CD4-positive, alpha-beta T cell treated with Interleukin-6 for 4 hours (primary cell): Measurements from ENCODE around the gene GRAMD1B.

Experiments
- DNase-seq: peaks from one replicate; pipeline ENCODE4 v3.0.0-alpha.2; 2020; ENCODE audit warnings: mixed read lengths

The GRAMD1B gene

DNA sequence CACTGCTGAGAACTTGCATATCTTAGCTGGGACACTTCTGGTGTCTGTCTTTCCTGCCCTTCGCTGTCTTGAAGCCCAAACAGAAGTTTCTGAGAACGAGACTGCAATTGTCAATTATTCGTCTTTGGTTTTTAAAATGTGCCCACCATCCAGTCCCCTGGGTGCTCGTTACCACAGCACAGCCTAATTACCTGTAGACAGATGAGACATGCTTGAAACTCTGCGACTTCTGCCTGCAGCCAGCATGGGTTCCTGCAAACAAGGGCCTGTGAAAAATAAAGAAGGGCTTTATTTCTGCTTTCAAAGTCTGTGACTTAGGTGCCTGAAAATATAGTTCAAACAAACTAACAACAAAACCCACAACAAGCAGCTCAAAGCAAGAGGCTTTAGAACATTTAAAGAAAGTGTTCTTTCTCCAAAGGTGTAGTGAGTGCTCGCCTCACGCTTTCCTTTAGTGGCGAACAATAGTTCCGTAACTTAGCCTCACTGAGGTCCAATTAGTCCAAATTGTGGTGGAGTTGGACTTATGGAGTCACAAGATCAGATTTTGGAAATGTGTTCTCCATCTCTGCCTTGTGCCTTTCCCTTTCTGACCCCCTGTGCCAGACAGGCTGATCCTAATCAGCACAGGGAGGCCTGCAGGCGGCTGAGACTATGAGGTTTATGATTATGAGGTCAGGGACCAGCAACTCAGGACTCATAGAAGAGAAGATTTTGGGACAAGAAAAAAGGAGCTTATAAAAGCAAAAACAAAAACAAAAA is 20.4 kb upstream of the GRAMD1B start:
- no peak for DNase-seq

DNA sequence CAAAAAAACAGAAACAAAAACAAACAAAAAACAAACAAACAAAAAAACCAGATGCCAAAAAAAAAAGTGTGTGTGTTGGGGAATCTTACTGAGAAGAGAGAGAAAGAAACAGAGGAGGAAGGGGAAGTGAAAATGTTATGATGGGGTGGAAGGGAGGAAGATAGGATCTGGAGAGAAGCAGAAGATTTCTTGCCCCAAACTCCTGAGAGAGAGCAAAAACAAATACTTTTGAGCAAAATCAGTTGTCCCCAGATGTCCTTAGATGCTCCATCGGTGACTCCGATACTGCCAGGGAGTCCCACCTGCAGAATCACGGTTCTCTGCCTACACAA is 19.9 kb upstream of the GRAMD1B start:
- DNase-seq, result no peak

DNA sequence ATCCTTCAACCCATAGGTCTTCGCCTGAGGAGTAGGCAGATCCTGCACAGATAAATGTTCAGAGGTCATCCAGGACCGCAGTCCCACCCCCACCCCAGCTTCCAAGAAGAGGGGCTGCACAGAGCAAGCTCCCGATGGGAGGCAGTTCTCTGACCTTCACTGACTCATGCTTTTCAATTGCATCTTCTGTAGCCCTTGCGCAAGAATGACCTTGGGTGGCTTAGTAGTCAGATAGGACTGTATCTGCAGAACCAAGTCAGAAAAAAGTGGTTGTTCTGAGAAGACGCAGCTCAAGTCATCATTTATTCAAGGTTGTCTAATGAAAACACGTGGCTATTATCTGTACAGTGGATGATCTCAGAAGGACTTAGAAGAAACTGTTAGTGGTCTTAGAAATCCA is 16.4 kb upstream of the GRAMD1B start:
- no peak for DNase-seq

DNA sequence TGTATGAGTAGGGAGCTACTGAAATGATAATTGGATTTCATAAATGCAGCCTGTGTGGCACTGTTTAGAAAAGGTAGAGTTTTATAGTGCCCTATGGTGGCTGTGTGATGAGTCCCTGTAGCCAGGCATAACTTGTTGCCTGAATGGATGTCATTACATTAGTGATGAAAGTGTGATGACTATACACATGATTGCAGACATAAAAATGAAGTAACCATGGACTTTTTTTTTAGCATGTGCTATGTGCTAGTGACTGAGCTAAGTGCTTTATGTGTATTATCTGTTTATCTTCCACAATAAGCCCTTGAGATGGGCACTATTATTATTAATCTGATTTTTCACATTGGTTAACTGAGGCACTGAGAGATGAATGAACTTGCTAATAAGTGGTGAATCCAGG is 13.5 kb upstream of the GRAMD1B start:
- DNase-seq, result no peak

DNA sequence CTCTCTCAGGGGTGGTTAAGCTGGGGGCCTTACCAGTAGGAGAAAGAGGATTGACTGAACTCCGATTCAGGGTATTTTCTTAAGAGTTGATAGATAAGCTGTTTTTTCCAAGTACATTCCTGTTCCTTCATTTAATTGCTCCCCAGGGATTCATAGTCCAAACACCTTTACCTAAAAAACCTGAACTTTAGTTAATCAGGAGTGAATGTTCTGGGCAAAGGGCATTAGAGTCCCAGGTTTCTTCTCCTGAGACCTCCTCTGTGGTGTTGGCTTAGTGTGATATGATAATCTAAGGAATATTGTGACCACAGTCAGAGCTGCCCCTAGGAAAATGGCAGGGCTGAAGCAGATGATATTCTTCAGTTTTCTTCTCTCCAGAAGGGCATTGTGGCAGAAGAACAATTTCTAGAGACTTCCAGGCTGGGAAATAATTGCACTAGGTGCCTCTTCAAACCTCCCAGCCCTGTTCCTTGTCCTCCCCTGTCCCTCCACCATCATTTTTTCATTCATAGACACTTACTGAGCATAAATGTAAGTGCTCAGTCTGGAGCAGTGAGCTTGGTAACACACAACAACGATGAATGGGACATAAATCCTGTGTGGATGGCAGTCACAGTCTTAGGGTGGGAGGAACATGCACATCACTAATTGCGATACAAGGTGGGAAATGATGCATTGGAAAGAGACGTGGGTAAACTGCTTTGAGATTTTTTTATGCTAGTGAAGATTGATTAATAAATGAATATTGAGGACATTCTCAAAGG is 11.5 kb upstream of the GRAMD1B start:
- DNase-seq, result no peak

DNA sequence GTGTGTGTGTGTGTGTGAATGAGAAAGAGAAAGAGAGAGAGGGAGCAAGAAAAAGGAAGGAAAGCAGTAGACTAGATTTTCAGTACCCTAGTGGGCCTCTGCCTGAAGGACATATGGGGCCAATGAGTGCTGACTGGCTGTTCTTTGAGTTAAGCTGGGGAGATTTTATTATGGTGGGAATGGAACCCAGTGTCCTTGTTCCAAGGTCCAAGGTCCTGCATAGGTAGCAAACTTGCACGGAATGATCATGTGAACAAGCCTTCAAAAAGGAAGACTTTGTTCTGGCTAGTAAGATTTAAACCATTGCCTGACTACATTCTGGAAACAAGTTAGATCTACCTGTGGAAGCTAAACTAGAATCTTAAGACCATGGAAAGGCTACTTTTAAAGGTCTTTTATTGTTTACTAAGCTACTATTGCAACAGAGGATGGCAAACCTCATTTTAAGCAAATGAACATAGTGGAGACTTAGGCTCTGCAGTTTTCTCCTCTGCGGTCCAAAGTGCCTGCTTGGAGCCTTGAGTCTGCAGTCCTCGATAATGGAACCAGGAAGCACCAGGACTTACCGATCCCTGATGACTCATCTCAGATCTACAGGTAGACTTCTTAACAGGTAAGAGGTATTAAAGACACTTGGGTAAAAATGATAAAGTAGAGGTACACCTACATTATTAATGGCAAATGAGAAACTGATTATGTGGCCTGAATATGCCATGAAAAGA is 10.2 kb upstream of the GRAMD1B start:
- DNase-seq, result no peak

DNA sequence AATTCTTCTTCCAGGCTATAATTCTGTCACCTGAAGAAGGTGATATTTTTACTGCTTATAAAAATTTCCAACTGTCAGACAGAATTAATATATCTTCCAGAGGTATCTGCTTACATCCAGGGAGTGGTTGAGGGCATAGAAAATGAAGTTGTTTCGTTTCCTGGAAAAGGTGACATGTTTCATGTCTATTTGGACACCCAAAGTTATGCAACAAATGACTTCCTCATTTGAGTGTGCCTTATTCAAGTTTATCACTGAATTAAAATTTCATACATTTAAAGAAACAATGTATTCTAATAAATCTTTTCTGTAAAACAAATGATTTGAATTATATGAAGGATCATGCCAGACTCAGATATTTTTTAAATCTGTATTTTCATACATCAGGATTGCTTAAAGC is 8.5 kb upstream of the GRAMD1B start:
- no peak for DNase-seq

DNA sequence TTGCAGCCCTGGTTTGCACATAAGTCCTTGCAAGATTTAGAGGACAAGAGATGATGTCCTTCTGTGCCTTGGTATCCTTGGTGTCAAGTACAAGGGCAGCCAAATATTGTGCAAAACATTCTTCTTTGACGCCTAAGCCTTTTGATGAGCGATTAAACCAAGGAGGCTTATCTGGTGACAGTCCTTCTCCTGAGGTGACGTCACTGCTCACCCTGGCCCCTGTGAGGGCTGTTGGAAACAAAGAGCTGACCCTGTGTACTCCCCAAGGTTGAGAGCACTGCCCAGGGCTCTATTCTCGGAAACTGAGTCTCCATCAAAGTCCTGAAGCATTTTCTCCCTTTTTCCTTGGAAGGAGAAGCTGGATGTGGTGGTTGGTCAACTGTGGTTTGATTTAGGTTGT is 4.7 kb upstream of the GRAMD1B start:
- DNase-seq, result no peak

DNA sequence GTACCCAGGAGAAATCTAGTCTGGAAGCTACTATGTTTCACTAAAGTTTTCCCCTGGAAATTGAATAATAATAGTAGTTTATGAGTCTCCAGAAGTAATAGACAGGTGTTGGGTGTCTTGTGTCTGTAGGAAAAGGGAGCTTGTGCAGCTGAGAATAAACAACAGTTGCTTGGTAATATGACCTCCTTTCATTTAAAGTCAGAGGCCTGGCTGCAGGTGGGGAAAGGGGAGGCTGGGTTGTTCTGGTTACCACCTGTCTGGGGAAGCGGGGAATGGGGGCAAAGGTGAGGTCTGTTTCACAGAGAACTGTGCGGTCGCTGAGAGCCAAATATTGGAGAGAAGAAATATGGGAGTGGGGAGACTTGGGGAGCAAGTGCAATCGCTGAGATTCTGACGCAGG is 3.3 kb upstream of the GRAMD1B start:
- DNase-seq, result no peak

DNA sequence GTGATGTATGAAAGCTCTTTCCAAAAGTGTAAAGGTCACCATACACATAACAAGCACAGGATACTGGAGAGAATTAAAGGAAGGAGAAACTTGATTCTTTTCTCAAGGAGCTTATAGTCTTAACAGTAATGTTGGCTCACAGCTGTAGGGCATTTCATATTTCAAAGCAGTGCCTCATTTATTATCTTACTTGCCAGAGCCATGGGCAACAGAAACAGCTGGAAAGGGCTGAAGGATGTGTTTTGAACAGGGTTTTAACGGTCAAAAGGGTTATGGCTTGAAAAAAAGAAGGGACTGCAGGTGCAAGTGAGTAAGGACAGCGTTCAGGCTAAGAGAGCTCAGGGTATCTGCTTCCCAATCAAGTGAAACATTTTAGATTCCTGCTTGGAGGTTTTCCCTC is 2.7 kb upstream of the GRAMD1B start:
- no peak for DNase-seq

DNA sequence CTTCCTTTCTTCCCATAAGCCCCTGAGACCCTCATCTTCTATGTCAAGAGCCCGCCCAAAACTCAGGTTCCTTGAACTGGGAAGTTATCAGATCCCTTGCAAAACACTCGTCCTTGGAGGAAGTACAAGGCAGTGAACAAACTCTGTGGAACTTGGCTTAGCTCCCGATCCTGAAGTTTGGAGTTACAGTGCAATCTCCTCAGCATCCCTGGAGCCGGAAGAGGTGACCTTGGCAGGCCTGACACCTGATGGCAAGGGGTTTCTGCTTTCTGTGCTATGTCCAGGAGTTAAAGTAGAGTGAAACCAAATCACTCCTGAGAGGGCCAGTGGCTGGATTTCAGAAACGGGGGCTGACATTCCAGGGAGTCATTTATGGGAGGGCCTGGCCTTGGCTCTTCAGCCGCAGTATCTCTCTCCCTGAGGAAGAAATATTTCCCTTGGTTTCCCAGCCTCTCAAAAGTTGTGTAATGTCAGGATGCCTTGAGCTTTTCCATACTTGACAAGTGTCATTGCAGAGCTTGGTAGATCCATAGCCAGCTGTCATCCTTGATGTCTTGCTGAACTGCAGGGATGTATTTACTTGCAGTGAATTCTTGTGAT is 1.9 kb upstream of the GRAMD1B start:
- DNase-seq, result no peak

DNA sequence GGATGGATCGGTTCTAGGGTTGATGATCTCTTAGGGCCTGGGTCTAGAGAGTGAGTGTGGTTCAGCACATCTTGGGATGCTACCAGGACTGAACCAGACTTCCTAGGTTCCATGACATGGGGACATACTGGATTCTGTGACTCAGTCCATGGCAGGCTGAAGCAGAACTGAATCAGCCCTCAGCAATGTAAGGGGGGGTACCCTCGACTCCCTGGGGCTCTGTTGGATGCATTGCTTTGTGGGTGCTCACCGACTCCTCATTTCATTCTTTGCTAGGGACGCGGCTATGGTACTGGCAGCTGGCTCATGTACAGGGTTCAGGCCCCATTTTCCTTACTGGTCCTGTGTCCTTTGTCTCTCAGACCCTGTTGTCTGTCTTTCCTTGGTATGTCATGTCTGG is 733 bp upstream of the GRAMD1B start:
- DNase-seq, result no peak

DNA sequence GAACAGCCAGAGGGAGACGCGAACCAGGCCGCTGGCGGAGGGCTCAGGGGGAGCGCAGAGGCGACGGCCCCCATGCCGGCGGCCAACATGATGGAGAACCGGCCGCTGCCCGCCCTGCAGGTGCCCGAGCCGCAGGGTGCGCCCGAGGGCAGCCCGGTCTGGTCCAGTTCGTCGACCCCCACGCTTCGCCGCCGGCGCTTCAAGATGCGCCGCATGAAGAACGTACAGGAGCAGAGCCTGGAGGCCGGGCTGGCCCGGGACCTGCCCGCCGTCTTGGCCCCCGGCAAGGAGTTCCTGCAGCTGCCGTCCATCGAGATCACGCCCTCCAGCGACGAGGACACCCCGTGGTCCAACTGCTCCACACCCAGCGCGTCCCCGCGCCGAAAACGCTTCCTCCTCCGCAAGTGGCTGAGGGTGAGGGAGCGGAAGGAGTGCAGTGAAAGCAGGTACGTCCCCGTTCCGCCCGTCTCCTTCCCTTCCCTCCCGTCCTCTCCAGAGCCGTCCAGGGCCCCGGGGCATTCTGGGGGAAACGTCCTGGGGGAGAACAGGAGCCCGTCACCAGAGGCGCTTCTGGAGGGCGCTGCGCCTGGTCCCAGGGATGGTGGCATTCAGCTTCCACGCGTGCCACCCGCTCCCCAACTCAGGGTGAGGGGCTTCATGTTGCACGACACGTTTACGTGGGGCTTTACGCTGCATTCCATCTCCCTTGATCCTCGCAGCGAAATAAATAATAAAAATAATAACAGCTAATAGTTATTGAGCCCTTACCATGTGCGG is 840 bp downstream of the GRAMD1B start:
- DNase-seq, result peak; percentile 65

DNA sequence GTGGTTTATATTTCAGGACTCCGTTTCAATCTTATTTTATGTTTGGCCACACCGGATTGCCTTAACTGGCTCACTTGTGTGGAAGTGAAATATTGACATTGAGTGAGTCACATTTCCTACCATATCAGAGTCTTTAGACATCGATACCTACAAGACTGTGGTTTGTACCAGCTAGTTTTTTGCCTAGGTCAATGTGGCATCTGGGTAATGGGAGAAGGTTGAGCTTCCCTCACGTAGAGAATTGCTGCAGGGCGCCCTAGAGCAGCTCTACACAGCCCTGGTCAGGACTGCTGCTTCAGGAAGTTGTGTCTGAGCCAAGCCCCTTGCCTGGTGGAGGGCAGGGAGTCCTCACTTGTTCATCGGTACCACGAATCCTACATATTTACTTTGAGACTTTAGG is 1.6 kb downstream of the GRAMD1B start:
- peak; percentile 11 for DNase-seq

DNA sequence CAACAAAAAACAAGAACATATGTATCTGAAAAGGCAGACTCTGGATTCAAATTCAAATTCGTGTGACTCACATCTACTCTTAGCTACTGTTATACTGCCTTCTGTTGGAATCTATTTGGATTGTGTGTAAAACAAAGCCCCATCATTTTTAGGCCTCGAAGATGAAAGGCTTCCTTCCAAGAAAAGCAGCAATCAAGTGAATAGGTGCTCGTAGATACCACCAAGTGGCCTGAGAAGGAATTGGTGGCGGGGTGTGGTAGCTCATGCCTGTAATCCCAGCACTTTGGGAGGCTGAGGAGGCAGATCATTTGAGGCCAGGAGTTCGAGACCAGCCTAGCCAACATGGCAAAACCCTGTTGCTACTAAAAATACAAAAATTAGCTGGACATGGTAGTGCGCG is 4.2 kb downstream of the GRAMD1B start:
- DNase-seq, result peak; percentile 28

DNA sequence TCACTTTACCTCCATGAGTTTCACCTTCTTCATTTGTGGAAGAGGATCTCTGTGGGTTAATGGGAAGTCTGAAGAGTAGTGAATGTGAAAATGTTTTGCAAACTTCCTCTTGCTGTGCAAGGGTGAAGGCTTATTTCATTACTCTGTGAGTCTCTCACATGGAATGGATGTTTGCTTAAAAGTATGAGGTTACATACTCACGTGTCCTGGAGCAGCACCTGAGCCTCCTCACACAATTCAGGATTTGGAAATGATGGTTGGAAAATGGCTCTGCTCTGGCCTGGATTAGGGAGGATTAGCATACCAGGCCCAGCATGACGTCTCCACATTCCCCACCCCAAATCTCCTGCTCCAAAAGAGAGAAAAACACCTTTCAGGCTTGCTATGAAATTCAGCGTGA is 4.8 kb downstream of the GRAMD1B start:
- DNase-seq, result no peak

DNA sequence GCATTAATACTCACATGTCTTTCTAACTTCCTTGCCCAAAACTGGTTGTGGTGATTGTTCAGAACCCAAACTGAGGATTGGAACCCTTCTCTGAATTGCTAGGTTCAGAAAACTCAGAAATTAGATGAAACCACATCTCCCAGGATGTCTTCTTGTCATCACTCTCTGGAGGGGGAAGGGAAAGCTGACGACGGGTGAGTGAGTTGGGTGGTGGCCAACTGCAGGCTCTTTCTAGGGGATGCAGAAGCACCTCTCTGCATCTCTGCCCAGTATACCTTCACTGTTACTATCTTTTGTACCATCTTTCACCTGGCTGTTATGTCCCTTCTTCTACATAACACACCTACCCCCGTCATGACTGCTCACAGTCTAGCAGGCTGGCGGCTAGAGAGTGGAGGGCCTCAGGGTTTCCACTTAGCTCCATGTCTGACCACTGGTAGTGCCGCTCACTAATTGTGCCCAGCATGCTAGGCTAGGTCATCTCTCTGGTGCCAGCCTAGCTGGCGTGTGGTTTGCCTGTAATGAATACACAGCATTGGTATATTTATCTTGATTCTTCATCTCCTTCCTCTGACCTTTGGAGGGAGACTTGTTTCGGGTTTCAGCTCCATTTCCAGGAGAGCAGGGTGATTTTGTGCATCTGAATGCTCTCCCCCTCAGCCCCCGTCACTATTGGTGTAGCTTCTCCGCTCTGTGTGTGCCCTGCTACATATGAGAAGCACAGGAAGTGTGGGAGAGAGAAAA is 7.3 kb downstream of the GRAMD1B start:
- DNase-seq, result no peak

DNA sequence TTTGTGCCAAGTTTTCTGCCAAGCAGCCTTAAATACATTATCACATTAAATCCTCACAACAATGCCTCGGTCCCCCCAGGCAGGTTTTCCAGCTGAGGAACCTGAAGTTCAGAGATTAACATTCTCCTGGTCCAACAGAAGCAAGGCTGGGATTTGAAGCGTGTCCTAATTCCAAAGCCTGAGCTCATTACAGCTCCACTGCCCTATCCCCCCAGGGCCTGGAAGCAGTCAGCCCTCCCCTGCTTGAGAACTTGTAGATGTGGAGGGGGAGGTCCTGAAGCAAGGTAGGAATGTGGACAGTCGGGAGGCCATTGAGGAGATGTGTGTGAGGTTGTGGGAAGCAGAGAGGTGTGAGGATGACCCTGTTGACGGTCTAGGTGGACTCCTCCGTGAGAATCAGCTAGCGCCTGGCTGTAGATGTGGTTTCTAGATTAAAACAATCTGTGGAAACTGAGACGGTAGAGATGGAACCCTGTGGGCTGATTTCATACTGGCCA is 8.1 kb downstream of the GRAMD1B start:
- no peak for DNase-seq

DNA sequence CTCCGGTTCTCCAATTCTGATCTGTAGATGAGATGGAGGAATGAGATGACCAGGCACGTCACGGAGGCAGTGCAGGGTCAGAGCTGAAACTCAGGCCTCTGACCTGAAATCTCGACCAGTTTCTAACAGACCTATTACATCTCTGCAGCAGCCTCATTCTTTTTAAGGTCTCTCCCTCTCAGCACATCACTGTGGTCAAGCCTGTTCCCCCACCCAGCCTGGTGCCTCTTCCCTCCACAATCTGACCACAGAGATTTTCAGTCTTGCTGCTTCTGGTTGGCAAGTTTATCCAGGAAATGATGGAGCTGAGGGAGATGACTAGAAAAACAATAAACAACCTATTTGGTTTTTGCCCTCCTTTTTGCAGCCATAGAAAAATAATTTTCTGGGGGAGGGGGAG is 9.5 kb downstream of the GRAMD1B start:
- no peak for DNase-seq

DNA sequence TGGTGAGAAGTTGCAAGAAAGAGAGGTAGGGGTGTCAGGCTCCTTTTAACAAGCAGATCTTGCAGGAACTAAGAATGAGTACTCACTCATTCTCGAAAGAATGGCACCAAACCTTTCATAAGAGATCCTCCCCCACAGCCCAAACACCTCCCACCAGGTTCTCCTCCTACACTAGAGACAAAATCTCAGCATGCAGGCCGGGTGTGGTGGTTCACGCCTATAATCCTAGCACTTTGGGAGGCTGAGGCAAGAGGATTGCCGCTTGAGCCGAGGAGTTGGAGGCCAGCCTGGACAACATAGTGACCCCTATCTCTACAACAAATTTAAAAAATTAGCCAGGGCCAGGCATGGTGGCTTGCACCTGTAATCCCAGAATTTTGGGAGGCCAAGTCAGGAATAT is 11.1 kb downstream of the GRAMD1B start:
- DNase-seq, result no peak

DNA sequence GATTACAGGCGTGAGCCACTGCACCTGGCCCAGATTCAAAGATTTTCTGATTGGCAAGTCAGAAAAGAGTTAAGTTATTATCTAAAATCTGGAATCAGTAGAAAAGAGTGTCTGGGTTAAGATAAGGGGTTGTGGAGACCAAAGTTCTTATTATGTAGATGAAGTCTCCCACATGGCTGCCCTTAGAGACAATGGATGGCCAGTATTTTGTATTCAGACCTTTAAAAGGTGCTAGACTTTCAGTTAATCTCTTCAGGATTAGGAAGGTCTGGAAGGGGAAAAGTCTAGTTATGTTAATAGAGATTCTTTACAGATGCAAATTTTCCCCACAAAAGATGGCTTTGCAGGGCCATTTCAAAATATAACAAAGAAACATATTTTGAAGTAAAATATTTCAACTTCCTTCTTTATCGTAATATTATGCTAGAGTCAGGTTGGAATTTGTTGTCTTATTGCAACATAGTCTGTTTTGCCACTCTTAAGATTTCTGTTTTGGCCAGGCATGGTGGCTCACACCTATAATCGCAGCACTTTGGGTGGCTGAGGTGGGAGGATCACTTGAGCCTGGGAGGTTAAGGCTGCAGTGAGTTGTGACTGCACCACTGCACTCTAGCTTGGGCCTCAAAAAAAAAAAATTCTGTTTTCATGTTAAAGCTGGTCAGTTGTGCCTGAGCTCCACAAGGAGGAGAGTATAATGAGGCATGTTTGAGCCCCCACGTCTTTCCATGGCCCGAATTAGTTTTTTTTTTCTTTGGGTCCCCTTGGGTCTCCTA is 14.0 kb downstream of the GRAMD1B start:
- DNase-seq, result no peak
